Measurements from ENCODE around the gene HTRA3.

- TF ChIP-seq POLR2AphosphoS5 (IDR thresholded peaks at IDR 0.05; ENCODE audit: borderline replicate concordance, low read depth, low read length) (no peak), EZH2 (IDR thresholded peaks at IDR 0.05) (no peak), FOXP2 (optimal IDR thresholded peaks at IDR 0.05; ENCODE audit: control extremely low read depth, extremely low read length, insufficient read depth) (no peak)
Measured at GRCh38 chr4:8316911-8317351, 47.4 kb downstream of the HTRA3 start.
